Ovary (tissue), 9 donors: ENCODE measurements around the gene CMTM1. TPM values are rescaled to one million over a fixed set of nuclear protein-coding genes. Genes with fewer than 3 reads are reported as not detected.

Source experiments
- DNase-seq, 5 donors: peaks; one replicate each; pipeline ENCODE4 v3.0.0-alpha.2; 2019 to 2020
- H3K27ac ChIP-seq, 2 donors: fragments of 200-600 bp; one replicate each; pipeline versions ENCODE4 v1.5.1 to v1.8.0; 2019 to 2022
- H3K27me3 ChIP-seq: fragments of 200-600 bp; one replicate; pipeline ENCODE4 v1.8.0; 2022
- H3K36me3 ChIP-seq: fragments of 200-600 bp; sonication (generic); one replicate; pipeline ENCODE4 v1.5.1; 2019
- H3K4me1 ChIP-seq: one replicate; pipeline ENCODE4 v1.8.1; 2013; ENCODE audit warnings: mild to moderate bottlenecking, moderate library complexity; ENCODE audit not compliant: insufficient read depth
- H3K4me3 ChIP-seq: fragments of 200-600 bp; sonication (generic); one replicate; pipeline ENCODE4 v1.5.1; 2017
- H3K9me3 ChIP-seq, 2 donors: fragments of 200-600 bp in 1 of 2; sonication (generic) in 1 of 2; one replicate each; pipeline versions ENCODE4 v1.5.1 to v1.8.1; 2013 to 2019; ENCODE audit warnings: mild to moderate bottlenecking in 1 of 2, moderate library complexity in 1 of 2
- EP300 ChIP-seq: sonication (generic); formaldehyde crosslinking; IDR thresholded peaks from one replicate; pipeline ENCODE4 v1.6.1; 2017; ENCODE audit warnings: antibody characterized with exemption
- POLR2A ChIP-seq: fragments of 450-650 bp; IDR thresholded peaks from one replicate; pipeline ENCODE4 v1.6.1; 2017; ENCODE audit warnings: antibody characterized with exemption, mild to moderate bottlenecking, moderate library complexity
- WGBS, 3 donors: extraction: QIAGEN DNeasy Blood & Tissue Kit in 1 of 3; methylation state at CpG; one replicate each; pipeline versions ENCODE4 v1.1.5 to v1.1.7; 2013 to 2017; 5-methylcytosine and 5-hydroxymethylcytosine counted together
- intact Hi-C, 4 donors: fragments of 100-400 bp; cut with DNase I; formaldehyde crosslinking; loops; one replicate each; pipeline versions ENCODE4 v1.11.0 to v1.15.1; 2022 to 2023
- polyA plus RNA-seq, 2 donors: library from polyadenylated mRNA; stranded (reverse); fragments of 200-250 nt in 1 of 2; fragments of 350-450 nt in 1 of 2; fragmentation: Illumina TruSeq in 1 of 2; extraction: RNeasy Lipid Tissue Mini Kit (QIAGEN cat#74804) in 1 of 2; gene quantifications; one replicate each; pipeline ENCODE4 v1.2.3, GENCODE V29; 2013 to 2014
- total RNA-seq, 7 donors: library from RNA; depleted of rRNA in 2 of 7; stranded (reverse); fragments of >200 nt in 2 of 7; fragmentation: NEBNext Ultra II Directional in 3 of 7; extraction: Animal tissue kit (Norgen Biotek cat#: 25700) in 3 of 7; gene quantifications; one replicate each; pipeline versions ENCODE4 v1.1.0 to v1.2.4, GENCODE V29; 2016 to 2023
- TF ChIP-seq, protein P1 (sequence below), 3 donors: fragments of 450-650 bp in 2 of 3; fragments of 200-600 bp in 1 of 3; IDR thresholded peaks; one replicate each; pipeline versions ENCODE4 v1.5.1 to v1.8.0; 2016 to 2022; ENCODE audit warnings: antibody characterized with exemption in 3 of 3, mild to moderate bottlenecking in 1 of 3
- donor health status: DM: no; HTN: no; CAD: no; lungs with moderate emphysema.
- donor health status: DM: no; HTN: no; CAD: no.
- donor health status: Bipolar disorder and iron deficiency.
- donor health status: DM: yes; HTN: yes; CAD: no.
- donor health status: DM: no; HTN: no; CAD: no.
- donor health status: DM: yes; HTN: yes; CAD: no.

The CMTM1 gene
- total and polyA plus RNA-seq, 9 donors: 0.22 to 7.1 (median 3.6) TPM

DNA sequence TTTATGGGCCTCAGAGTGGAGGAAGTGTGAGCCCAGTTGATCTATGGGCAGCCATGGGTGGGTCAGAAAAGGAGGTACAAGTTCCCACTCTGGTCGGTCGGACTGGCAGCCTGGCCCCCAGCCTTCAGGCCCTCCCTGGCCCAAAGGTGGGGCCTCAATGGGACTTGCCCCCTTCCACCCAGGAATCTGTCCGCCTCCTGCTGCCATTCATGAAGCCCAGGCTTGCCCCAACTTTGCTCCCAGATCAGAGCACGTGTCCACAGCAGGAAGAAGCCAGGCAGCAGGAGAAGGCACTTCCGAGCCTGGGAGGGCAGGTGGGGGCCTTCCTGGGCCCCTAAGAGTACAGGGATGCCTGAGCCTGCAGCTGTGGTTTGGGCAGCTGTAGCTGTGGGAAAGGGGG, 35.2 kb downstream of the CMTM1 start:
- Histone ChIP-seq H3K9me3 (no peaks in the 10 kb centered on the region), H3K4me1 (peaks cover 3% of the 10 kb centered on the region), H3K4me3 (no peak overlapping the region), H3K27ac (no peak overlapping the region), H3K36me3 (no peaks in the 10 kb centered on the region), H3K27me3 (no peaks in the 10 kb centered on the region)
- 88 to 96% (median 92%) methylated on average over 4 to 5 of the region's 5 CpGs for WGBS, 3 donors
- TF ChIP-seq POLR2A (no peak), EP300 (no peak)
- TF ChIP-seq, protein P1, sequence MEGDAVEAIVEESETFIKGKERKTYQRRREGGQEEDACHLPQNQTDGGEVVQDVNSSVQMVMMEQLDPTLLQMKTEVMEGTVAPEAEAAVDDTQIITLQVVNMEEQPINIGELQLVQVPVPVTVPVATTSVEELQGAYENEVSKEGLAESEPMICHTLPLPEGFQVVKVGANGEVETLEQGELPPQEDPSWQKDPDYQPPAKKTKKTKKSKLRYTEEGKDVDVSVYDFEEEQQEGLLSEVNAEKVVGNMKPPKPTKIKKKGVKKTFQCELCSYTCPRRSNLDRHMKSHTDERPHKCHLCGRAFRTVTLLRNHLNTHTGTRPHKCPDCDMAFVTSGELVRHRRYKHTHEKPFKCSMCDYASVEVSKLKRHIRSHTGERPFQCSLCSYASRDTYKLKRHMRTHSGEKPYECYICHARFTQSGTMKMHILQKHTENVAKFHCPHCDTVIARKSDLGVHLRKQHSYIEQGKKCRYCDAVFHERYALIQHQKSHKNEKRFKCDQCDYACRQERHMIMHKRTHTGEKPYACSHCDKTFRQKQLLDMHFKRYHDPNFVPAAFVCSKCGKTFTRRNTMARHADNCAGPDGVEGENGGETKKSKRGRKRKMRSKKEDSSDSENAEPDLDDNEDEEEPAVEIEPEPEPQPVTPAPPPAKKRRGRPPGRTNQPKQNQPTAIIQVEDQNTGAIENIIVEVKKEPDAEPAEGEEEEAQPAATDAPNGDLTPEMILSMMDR (IDR thresholded peaks at IDR 0.05): no peak
- intact Hi-C loops: loop anchor here in 3 of 4 donors (10.0 kb wide), 4 partner anchors 47 to 263 kb away; partner anchors contain the start of genes CKLF (in 1 of the 3) and TK2 (in 1 of the 3)
- no peak for DNase-seq

DNA sequence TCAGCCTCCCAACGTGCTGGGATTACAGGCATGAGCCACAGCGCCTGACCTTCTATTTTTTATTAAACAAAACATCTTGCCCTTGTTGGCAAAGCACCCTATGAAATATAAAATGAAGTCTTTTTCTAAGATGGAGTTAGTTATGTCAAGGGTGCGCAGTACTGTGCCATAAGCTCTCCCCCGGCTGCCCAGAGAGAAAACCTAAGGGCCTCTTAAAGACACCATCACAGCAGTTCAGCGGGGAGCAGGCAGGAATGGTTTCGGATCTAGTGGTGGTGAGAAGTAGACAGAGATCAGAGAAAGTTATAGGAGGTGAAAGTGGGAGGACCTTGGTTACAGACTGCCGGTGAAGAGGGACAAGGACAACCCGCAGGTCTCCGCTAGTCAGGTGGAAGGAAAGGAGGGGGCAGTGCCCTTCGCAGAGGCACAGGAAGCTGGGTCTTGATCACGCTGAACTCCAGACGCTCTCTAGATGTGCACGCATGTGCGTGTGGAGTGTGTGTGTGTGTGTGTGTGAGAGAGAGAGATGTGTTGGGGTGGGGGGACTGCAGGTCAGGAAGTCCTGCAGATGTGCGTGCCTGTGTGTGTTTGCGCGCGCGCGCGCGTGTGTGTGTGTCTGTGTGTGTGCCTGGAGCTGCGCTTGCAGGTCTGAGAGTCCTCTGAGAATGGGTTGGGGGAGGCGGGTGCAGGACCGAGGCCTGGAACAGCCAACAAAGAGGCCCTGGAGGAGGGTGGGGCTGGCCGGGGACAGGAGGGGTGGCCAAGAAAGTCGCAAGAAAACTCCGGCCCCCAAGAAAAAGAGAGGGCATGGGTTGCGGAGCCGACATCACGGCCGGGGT, 37.5 kb downstream of the CMTM1 start:
- peak overlapping the region; percentile 90 for H3K4me3 ChIP-seq
- H3K9me3 ChIP-seq: no peaks in the 10 kb centered on the region
- H3K36me3 ChIP-seq: no peaks in the 10 kb centered on the region
- H3K27ac ChIP-seq: peak overlapping the region; percentile 78 to 95
- no peaks in the 10 kb centered on the region for H3K27me3 ChIP-seq
- H3K4me1 ChIP-seq: peaks cover 6% of the 10 kb centered on the region
- TF ChIP-seq POLR2A (no peak), EP300 (no peak)
- intact Hi-C loops: loop anchor here in 3 of 4 donors (2.0 to 10.0 kb wide), 5 partner anchors 49 to 261 kb away; partner anchors contain the start of genes CKLF (in 1 of the 3) and TK2 (in 1 of the 3)
- DNase-seq: peak; percentile 64 to 85 (median 73)
- 5 to 6% (median 6%) methylated on average over 32 of the region's 32 CpGs for WGBS, 3 donors

DNA sequence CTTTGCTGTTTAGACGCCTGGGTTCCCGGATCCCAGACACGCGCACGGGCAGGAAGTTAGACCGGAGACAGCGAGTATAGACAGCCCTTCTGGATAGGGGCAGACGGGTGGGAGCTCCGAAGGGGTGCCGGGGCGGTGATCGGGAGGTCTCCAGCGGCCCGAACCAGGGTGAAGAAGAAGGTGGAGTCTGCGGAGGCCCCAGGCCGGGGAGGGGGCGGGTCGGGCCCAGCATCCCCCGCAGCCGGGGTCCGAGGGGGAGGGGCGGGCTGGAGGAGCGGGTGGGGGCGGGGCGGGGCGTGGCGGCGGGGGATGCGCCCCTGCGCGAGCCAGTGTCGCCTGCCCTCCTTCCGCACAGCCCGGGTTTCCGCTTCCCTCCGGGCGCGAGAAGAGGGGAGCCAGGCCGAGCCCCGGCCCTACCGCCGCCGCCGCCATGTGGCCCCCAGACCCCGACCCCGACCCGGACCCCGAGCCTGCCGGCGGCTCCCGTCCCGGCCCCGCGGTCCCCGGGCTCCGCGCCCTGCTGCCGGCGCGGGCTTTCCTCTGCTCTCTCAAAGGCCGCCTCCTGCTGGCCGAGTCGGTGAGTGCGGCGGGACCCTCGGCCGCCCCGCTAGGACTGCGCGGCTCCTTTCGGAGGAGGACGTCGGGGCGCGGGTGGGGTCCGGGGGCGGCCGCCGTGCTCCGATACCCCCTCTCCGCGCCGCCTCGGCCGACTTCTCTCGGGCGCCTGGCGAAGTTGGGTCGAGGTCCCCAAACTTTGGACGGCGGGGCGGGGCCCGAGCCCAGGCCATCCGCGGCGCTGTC, 38.3 kb downstream of the CMTM1 start, which contains the start of gene CMTM3:
Gene CMTM3 (plus strand): TSS at position 329 of the 801 bp plus-strand sequence. CDS start 102 bp downstream, at position 431.
- Histone ChIP-seq H3K27me3 (no peaks in the 10 kb centered on the region), H3K36me3 (no peaks in the 10 kb centered on the region), H3K9me3 (no peaks in the 10 kb centered on the region), H3K4me3 (peak within 1 kb of the TSS; percentile 90), H3K4me1 (peaks cover 6% of the 10 kb centered on the region), H3K27ac (peak within 1 kb of the TSS; percentile 78 to 95)
- peak; percentile 66 to 87 (median 76) for DNase-seq
- intact Hi-C loops: loop anchor here in 3 of 4 donors (2.0 to 10.0 kb wide), 7 partner anchors 50 to 260 kb away; partner anchors contain the start of genes CKLF (in 1 of the 3) and TK2 (in 1 of the 3)
- TF ChIP-seq, protein P1 (IDR thresholded peaks at IDR 0.05): peak; percentile 23 to 82 (median 80)
- no peak for TF ChIP-seq POLR2A
- WGBS, 3 donors: 0 to 1% (median 0%) methylated on average over 43 to 92 of the region's 96 CpGs

DNA sequence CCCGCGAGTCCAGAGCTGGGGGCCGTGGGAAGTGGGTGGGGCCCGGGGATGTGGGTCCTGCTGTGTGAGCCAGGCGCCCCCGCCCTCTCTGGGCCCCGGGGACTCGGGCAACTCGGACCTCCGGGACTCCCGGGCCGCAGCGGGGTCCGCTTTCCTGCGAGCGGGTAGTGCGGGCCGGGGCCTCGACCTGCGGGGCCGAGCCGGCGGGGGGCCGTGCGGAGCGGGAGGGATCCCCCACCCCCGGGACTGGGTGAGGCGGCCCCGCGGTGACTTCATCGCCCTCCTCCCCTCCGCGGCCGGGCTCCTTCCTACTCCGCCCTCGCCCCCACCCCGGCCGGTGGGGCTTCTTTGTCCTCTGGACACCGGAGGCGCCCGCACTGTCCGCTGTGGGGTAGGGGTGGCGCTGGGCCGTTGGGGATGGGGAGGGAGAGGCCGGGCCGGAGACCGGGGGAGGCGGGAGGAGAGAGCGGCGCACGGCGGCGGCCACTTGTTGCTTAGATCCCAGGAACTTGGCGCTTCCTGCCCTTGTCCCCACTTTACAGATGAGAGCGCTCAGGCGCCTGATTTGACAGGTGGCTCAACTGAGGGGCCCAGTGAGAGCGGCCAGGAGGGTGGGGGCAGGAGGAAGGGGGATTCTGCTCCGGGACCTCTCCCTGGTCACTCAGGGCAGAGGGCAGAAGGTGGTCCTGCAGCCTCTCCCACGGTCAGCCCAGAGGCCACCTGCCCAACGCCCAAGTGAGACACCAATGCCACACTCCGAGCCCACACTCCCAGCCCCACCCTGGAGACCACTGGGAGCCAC, 39.1 kb downstream of the CMTM1 start:
- Histone ChIP-seq H3K27ac (peak overlapping the region; percentile 78 to 95), H3K9me3 (no peaks in the 10 kb centered on the region), H3K36me3 (no peaks in the 10 kb centered on the region), H3K4me3 (peak overlapping the region; percentile 90), H3K4me1 (peaks cover 6% of the 10 kb centered on the region), H3K27me3 (no peaks in the 10 kb centered on the region)
- peak; percentile 66 to 79 (median 73) for DNase-seq
- 5 to 7% (median 5%) methylated on average over 12 to 61 of the region's 61 CpGs for WGBS, 3 donors
- intact Hi-C loops: loop anchor here in 3 of 4 donors (2.0 to 10.0 kb wide), 7 partner anchors 51 to 259 kb away; partner anchors contain the start of genes CKLF (in 1 of the 3) and TK2 (in 1 of the 3)
- no peak for TF ChIP-seq POLR2A
- TF ChIP-seq EP300: no peak
- TF ChIP-seq, protein P1 (IDR thresholded peaks at IDR 0.05): no peak
